ENCODE measurements around the gene HIP1R. TPM values are rescaled to one million over a fixed set of nuclear protein-coding genes. Genes with fewer than 3 reads are reported as not detected.

HIP1R gene
- polyA plus RNA-seq, 4 donors = 37.6 to 284 (median 98.8) TPM

DNA sequence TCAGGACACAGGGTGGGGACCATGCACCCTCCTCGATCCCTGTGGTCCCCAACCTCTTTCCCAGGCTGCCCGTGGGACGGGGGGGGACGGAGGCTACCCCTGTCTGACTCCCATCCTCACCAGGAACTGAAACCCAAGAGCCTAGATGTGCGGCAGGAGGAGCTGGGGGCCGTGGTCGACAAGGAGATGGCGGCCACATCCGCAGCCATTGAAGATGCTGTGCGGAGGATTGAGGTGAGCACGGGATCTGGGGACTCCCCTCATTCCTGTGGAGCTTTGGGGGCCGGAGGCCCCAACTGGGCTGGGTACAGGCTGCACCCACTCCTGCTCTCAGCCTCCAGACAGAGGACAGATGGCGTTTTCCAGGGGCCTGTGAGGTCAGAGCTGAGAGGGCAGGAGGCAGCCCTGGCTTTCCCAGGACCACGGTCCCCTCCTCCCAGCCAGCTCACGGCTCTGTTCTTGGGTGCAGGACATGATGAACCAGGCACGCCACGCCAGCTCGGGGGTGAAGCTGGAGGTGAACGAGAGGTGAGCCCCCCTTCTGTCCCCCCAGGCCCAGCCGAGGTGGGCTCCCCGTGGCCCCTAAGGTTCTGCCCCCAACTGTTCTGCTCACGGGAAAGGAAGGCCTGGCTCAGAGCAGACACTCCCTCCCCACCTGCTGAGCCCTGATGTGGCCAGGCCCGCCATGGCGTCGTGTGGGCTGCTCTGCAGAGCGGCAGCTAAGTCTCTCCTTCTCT lies 24.2 kb downstream of the HIP1R start:
- no peaks in the 10 kb centered on the region for H3K27me3 ChIP-seq (ENCODE audit: control insufficient read depth in 3 of 3, insufficient read depth in 3 of 3, low read length in 3 of 3)
- H3K27ac ChIP-seq (ENCODE audit: low read depth in 1 of 3, low read length in 2 of 3) = no peak overlapping the region
- WGBS, 3 donors = 83 to 86% (median 84%) methylated on average over 25 to 26 of the region's 26 CpGs
- no peaks in the 10 kb centered on the region for H3K9me3 ChIP-seq (ENCODE audit: control insufficient read depth in 2 of 2, insufficient read depth in 1 of 2, low read depth in 1 of 2, low read length in 1 of 2)
- no peak for FAIRE-seq
- H3K4me3 ChIP-seq (ENCODE audit: low read depth in 1 of 3, low read length in 3 of 3) = no peak overlapping the region
- no peak for DNase-seq
- peaks cover 6 to 84% (median 27%) of the 10 kb centered on the region in 3 donors for H3K36me3 ChIP-seq (ENCODE audit: control insufficient read depth in 3 of 3, insufficient read depth in 2 of 3, low read depth in 1 of 3, low read length in 3 of 3)
- H3K4me1 ChIP-seq (ENCODE audit: control insufficient read depth in 3 of 3, insufficient read depth in 2 of 3, low read depth in 1 of 3, low read length in 2 of 3) = peaks cover 0 to 16% (median 5%) of the 10 kb centered on the region in 3 donors

DNA sequence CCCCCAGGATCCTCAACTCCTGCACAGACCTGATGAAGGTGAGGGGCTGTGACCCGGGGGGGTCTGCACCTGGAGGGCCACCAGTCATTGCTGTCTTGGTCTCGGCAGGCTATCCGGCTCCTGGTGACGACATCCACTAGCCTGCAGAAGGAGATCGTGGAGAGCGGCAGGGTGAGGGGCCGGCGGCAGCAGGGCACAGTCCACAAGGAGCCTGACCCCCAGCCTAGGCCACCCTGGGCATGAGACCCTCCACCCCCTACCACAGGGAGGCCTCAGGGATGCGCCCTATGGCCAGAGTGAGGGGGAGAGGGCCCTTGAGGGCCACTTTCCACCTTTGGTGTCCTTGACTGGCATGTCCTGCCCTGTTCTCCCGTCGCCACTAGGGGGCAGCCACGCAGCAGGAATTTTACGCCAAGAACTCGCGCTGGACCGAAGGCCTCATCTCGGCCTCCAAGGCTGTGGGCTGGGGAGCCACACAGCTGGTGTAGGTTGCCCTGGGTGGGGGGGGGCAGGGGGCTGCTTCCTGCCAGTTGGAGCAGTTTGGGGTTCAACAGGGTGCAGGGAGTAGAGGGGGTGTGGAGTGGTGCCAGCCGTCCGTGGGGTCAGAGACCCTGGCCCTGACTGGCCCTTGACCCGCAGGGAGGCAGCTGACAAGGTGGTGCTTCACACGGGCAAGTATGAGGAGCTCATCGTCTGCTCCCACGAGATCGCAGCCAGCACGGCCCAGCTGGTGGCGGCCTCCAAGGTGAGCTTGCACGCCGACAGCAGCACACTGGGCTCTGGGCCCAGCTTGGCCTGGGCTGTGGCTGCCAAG lies 25.0 kb downstream of the HIP1R start:
- Histone ChIP-seq H3K4me3 (ENCODE audit: low read depth in 1 of 3, low read length in 3 of 3) (no peak overlapping the region), H3K9me3 (ENCODE audit: control insufficient read depth in 2 of 2, insufficient read depth in 1 of 2, low read depth in 1 of 2, low read length in 1 of 2) (no peaks in the 10 kb centered on the region), H3K27me3 (ENCODE audit: control insufficient read depth in 3 of 3, insufficient read depth in 3 of 3, low read length in 3 of 3) (no peaks in the 10 kb centered on the region), H3K36me3 (ENCODE audit: control insufficient read depth in 3 of 3, insufficient read depth in 2 of 3, low read depth in 1 of 3, low read length in 3 of 3) (peaks cover 3 to 84% (median 21%) of the 10 kb centered on the region in 3 donors), H3K4me1 (ENCODE audit: control insufficient read depth in 3 of 3, insufficient read depth in 2 of 3, low read depth in 1 of 3, low read length in 2 of 3) (peaks cover 0 to 16% (median 5%) of the 10 kb centered on the region in 3 donors), H3K27ac (ENCODE audit: low read depth in 1 of 3, low read length in 2 of 3) (peak overlapping the region in 1 of 3 donors; percentile 45)
- peak; percentile 80 to 84 for DNase-seq
- FAIRE-seq = no peak
- WGBS, 3 donors = 35 to 43% (median 37%) methylated on average over 25 to 28 of the region's 28 CpGs

DNA sequence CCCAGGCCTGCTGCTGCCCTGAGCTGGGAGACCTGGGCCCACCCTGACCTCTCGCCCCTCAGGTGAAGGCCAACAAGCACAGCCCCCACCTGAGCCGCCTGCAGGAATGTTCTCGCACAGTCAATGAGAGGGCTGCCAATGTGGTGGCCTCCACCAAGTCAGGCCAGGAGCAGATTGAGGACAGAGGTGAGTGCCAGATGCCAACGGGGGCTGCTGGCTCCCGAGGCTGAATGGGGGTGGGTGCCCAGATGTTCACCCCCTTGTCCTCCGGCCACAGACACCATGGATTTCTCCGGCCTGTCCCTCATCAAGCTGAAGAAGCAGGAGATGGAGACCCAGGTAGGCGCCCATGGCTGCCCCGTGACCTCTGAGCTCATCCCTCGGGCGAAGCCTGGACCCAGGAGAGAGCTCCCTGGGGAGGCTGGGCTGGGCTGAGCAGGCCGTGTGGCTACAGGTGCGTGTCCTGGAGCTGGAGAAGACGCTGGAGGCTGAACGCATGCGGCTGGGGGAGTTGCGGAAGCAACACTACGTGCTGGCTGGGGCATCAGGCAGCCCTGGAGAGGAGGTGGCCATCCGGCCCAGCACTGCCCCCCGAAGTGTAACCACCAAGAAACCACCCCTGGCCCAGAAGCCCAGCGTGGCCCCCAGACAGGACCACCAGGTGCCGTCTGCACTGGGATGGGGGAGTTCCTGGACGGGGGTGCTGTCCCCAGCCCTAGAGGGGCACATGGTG lies 25.8 kb downstream of the HIP1R start:
- WGBS, 3 donors = 82 to 87% (median 82%) methylated on average over 22 to 23 of the region's 23 CpGs
- Histone ChIP-seq H3K9me3 (ENCODE audit: control insufficient read depth in 2 of 2, insufficient read depth in 1 of 2, low read depth in 1 of 2, low read length in 1 of 2) (no peaks in the 10 kb centered on the region), H3K27ac (ENCODE audit: low read depth in 1 of 3, low read length in 2 of 3) (peak overlapping the region in 1 of 3 donors; percentile 87), H3K4me3 (ENCODE audit: low read depth in 1 of 3, low read length in 3 of 3) (no peak overlapping the region), H3K27me3 (ENCODE audit: control insufficient read depth in 3 of 3, insufficient read depth in 3 of 3, low read length in 3 of 3) (no peaks in the 10 kb centered on the region), H3K4me1 (ENCODE audit: control insufficient read depth in 3 of 3, insufficient read depth in 2 of 3, low read depth in 1 of 3, low read length in 2 of 3) (peaks cover 0 to 20% (median 5%) of the 10 kb centered on the region in 3 donors), H3K36me3 (ENCODE audit: control insufficient read depth in 3 of 3, insufficient read depth in 2 of 3, low read depth in 1 of 3, low read length in 3 of 3) (peaks cover 0 to 84% (median 20%) of the 10 kb centered on the region in 3 donors)
- FAIRE-seq (no peak), DNase-seq (no peak)

DNA sequence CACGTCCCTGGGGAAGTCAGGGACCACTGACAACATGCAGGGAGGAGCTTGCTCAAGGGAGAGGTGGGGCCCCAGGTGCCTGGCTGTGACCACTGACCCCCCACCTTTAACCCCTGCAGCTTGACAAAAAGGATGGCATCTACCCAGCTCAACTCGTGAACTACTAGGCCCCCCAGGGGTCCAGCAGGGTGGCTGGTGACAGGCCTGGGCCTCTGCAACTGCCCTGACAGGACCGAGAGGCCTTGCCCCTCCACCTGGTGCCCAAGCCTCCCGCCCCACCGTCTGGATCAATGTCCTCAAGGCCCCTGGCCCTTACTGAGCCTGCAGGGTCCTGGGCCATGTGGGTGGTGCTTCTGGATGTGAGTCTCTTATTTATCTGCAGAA lies 26.3 kb downstream of the HIP1R start:
- DNase-seq = no peak
- Histone ChIP-seq H3K36me3 (ENCODE audit: control insufficient read depth in 3 of 3, insufficient read depth in 2 of 3, low read depth in 1 of 3, low read length in 3 of 3) (peaks cover 4 to 84% (median 14%) of the 10 kb centered on the region in 3 donors), H3K27me3 (ENCODE audit: control insufficient read depth in 3 of 3, insufficient read depth in 3 of 3, low read length in 3 of 3) (no peaks in the 10 kb centered on the region), H3K9me3 (ENCODE audit: control insufficient read depth in 2 of 2, insufficient read depth in 1 of 2, low read depth in 1 of 2, low read length in 1 of 2) (no peaks in the 10 kb centered on the region), H3K4me1 (ENCODE audit: control insufficient read depth in 3 of 3, insufficient read depth in 2 of 3, low read depth in 1 of 3, low read length in 2 of 3) (peaks cover 0 to 23% (median 5%) of the 10 kb centered on the region in 3 donors), H3K4me3 (ENCODE audit: low read depth in 1 of 3, low read length in 3 of 3) (no peak overlapping the region), H3K27ac (ENCODE audit: low read depth in 1 of 3, low read length in 2 of 3) (peak overlapping the region in 1 of 3 donors; percentile 87)
- FAIRE-seq = no peak
- 70 to 77% (median 73%) methylated on average over 5 of the region's 5 CpGs for whole genome bisulfite sequencing, 3 donors

DNA sequence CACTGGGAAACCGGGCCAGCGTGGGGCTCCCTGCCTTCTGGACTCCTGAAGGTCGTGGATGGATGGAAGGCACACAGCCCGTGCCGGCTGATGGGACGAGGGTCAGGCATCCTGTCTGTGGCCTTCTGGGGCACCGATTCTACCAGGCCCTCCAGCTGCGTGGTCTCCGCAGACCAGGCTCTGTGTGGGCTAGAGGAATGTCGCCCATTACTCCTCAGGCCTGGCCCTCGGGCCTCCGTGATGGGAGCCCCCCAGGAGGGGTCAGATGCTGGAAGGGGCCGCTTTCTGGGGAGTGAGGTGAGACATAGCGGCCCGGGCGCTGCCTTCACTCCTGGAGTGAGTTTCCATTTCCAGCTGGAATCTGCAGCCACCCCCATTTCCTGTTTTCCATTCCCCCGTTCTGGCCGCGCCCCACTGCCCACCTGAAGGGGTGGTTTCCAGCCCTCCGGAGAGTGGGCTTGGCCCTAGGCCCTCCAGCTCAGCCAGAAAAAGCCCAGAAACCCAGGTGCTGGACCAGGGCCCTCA lies 26.9 kb downstream of the HIP1R start:
- H3K36me3 ChIP-seq (ENCODE audit: control insufficient read depth in 3 of 3, insufficient read depth in 2 of 3, low read depth in 1 of 3, low read length in 3 of 3) = peaks cover 8 to 85% (median 8%) of the 10 kb centered on the region in 3 donors
- DNase-seq = no peak
- H3K27me3 ChIP-seq (ENCODE audit: control insufficient read depth in 3 of 3, insufficient read depth in 3 of 3, low read length in 3 of 3) = no peaks in the 10 kb centered on the region
- no peaks in the 10 kb centered on the region for H3K9me3 ChIP-seq (ENCODE audit: control insufficient read depth in 2 of 2, insufficient read depth in 1 of 2, low read depth in 1 of 2, low read length in 1 of 2)
- peaks cover 0 to 23% (median 5%) of the 10 kb centered on the region in 3 donors for H3K4me1 ChIP-seq (ENCODE audit: control insufficient read depth in 3 of 3, insufficient read depth in 2 of 3, low read depth in 1 of 3, low read length in 2 of 3)
- whole genome bisulfite sequencing, 3 donors = 51 to 64% (median 61%) methylated on average over 20 of the region's 20 CpGs
- FAIRE-seq = no peak
- H3K4me3 ChIP-seq (ENCODE audit: low read depth in 1 of 3, low read length in 3 of 3) = no peak overlapping the region
- peak overlapping the region; percentile 75 to 87 (median 87) for H3K27ac ChIP-seq (ENCODE audit: low read depth in 1 of 3, low read length in 2 of 3)

DNA sequence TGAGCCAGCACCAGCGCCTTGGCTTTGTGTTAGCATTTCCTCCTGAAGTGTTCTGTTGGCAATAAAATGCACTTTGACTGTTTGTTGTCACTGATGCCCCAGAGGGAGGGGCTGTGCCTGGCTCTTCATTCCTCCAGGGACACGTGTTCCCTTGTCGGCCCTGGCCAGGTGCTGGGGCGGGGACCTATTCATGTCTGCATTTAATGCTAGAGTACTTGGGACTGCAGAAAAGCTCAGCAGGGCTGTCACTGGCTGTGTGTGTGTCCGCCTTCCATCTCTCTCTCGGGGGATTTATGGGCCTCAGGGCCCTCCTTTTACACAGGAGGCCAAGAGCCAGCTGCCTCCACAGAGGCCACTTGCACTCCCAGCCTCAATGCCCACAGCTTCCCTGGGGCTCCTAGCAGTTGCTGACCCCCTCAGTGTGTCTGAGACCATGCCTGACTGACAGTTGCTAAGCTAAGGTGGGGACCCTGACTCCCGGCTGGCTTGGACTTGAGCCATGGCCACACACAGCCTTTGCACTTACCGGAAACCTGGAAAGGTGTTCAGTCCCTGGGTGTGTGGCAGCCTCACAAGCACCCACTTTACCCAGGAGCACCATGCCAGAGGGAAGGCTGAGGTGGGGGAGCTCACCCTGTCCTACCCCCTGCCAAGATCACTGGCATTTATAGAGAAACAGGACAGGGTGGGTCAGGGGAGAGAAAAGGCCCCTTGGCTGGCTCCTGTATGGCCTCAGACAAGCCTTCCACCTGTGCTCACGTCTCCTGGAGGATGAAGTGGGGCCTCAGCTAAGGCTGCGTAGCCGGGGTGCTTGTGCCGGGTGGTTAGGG lies 27.8 kb downstream of the HIP1R start:
- peaks cover 10 to 90% (median 11%) of the 10 kb centered on the region in 3 donors for H3K36me3 ChIP-seq (ENCODE audit: control insufficient read depth in 3 of 3, insufficient read depth in 2 of 3, low read depth in 1 of 3, low read length in 3 of 3)
- H3K4me1 ChIP-seq (ENCODE audit: control insufficient read depth in 3 of 3, insufficient read depth in 2 of 3, low read depth in 1 of 3, low read length in 2 of 3) = peaks cover 0 to 23% (median 5%) of the 10 kb centered on the region in 3 donors

DNA sequence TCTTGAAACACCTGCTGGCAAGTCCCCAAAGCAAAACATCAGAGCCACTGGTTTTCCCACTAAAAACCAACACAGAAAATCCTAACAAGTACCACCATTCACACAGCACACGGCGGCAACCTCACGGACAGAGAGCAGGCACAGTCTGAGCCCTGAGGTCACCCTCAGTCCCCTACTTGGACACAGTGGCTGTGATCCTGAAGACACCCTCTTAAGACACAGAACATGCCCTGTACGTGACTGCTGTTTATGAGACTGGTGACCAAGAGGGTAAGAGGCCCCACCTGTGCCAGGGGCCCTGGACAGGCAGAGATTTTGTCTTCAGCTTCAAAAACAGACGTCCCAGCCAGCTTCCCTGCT lies 29.6 kb downstream of the HIP1R start:
- Histone ChIP-seq H3K4me3 (ENCODE audit: low read depth in 1 of 3, low read length in 3 of 3) (no peak overlapping the region), H3K36me3 (ENCODE audit: control insufficient read depth in 3 of 3, insufficient read depth in 2 of 3, low read depth in 1 of 3, low read length in 3 of 3) (peaks cover 10 to 90% (median 11%) of the 10 kb centered on the region in 3 donors), H3K27me3 (ENCODE audit: control insufficient read depth in 3 of 3, insufficient read depth in 3 of 3, low read length in 3 of 3) (no peaks in the 10 kb centered on the region), H3K27ac (ENCODE audit: low read depth in 1 of 3, low read length in 2 of 3) (no peak overlapping the region), H3K9me3 (ENCODE audit: control insufficient read depth in 2 of 2, insufficient read depth in 1 of 2, low read depth in 1 of 2, low read length in 1 of 2) (no peaks in the 10 kb centered on the region), H3K4me1 (ENCODE audit: control insufficient read depth in 3 of 3, insufficient read depth in 2 of 3, low read depth in 1 of 3, low read length in 2 of 3) (peaks cover 0 to 26% (median 5%) of the 10 kb centered on the region in 3 donors)
- DNase-seq (no peak), FAIRE-seq (no peak)
- 75 to 84% (median 77%) methylated on average over 5 of the region's 5 CpGs for WGBS, 3 donors

More for the DNA sequence above, 27.8 kb downstream of the HIP1R start:
- FAIRE-seq = no peak
- WGBS, 3 donors = 24 to 52% (median 47%) methylated on average over 11 to 12 of the region's 12 CpGs
- Histone ChIP-seq H3K9me3 (ENCODE audit: control insufficient read depth in 2 of 2, insufficient read depth in 1 of 2, low read depth in 1 of 2, low read length in 1 of 2) (no peaks in the 10 kb centered on the region), H3K4me3 (ENCODE audit: low read depth in 1 of 3, low read length in 3 of 3) (no peak overlapping the region), H3K27me3 (ENCODE audit: control insufficient read depth in 3 of 3, insufficient read depth in 3 of 3, low read length in 3 of 3) (no peaks in the 10 kb centered on the region), H3K27ac (ENCODE audit: low read depth in 1 of 3, low read length in 2 of 3) (peak overlapping the region; percentile 63 to 94 (median 63))
- DNase-seq = peak; percentile 92 to 98
